ENCODE measurements around the gene AP3B2.
"Not testable (repeated sequence)": the region's sequence is repeated elsewhere in the genome, so short reads cannot be mapped to it uniquely, and the experiment has no call there.

The AP3B2 gene

DNA sequence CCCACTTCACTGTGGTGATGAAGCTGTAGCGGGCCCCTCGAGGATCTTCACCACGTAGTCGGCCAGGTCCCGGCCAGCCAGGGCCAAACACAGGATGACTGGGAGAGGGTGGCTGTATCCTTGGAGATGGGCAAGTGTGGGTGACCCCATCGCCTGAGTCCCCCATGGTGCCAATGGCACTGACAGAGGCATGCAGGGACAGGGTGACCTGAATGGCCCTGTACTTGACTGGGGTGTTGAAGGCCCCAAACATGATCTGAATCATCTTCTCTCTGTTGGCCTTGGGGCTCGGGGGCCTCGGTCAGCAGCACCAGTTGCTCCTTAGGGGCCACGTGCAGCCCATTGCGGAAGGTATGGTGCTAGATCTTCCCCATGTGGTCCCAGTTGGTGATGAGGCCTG lies 17.1 kb upstream of the AP3B2 start:
- Histone ChIP-seq H3K36me3 (ENCODE audit: control insufficient read depth in 1 of 2, insufficient read depth in 2 of 2, low read length in 2 of 2) (no peaks in the 10 kb centered on the region), H3K27me3 (ENCODE audit: low read depth, low read length) (no peaks in the 10 kb centered on the region), H3K9me3 (ENCODE audit: control insufficient read depth in 1 of 2, low read length in 2 of 2) (no peaks in the 10 kb centered on the region), H3K27ac (ENCODE audit: low read length) (no peak overlapping the region), H3K4me1 (ENCODE audit: control insufficient read depth in 1 of 2, insufficient read depth in 2 of 2, low read length in 2 of 2) (no peaks in the 10 kb centered on the region), H3K4me3 (ENCODE audit: low read depth in 1 of 2, low read length in 2 of 2) (no peak overlapping the region)

DNA sequence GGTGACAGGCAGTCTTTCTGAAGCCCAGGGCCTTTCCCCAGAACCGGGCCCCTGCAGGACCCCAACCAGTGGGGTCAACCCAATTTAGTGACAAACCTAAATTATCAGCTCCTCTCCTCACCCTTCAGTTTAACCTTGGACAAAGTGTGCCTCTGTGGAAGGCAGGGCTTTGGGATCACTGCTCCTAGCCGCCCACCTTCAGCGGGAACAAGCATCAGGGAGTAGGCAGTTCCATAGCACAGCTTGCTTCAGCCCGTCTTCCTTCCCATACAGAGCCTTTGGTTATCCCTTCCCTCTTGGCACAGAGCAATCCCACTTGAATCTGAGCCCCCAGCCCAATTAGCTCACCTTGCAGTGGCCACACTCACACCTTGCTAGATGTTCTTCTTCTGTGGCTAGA lies 5.3 kb upstream of the AP3B2 start:
- no peak overlapping the region for H3K4me3 ChIP-seq (ENCODE audit: low read depth in 1 of 2, low read length in 2 of 2)
- H3K36me3 ChIP-seq (ENCODE audit: control insufficient read depth in 1 of 2, insufficient read depth in 2 of 2, low read length in 2 of 2) = no peaks in the 10 kb centered on the region
- H3K27ac ChIP-seq (ENCODE audit: low read length) = no peak overlapping the region
- H3K4me1 ChIP-seq (ENCODE audit: control insufficient read depth in 1 of 2, insufficient read depth in 2 of 2, low read length in 2 of 2) = peaks cover 0 to 5% of the 10 kb centered on the region in 2 donors
- H3K9me3 ChIP-seq (ENCODE audit: control insufficient read depth in 1 of 2, low read length in 2 of 2) = no peaks in the 10 kb centered on the region
- peaks cover 7% of the 10 kb centered on the region for H3K27me3 ChIP-seq (ENCODE audit: low read depth, low read length)

GRCh38 chr15:82714016-82714415 lies 4.3 kb upstream of the AP3B2 start:
- Histone ChIP-seq H3K36me3 (ENCODE audit: control insufficient read depth in 1 of 2, insufficient read depth in 2 of 2, low read length in 2 of 2) (no peaks in the 10 kb centered on the region), H3K9me3 (ENCODE audit: control insufficient read depth in 1 of 2, low read length in 2 of 2) (no peaks in the 10 kb centered on the region), H3K4me1 (ENCODE audit: control insufficient read depth in 1 of 2, insufficient read depth in 2 of 2, low read length in 2 of 2) (peaks cover 0 to 12% of the 10 kb centered on the region in 2 donors), H3K27me3 (ENCODE audit: low read depth, low read length) (peaks cover 7% of the 10 kb centered on the region), H3K27ac (ENCODE audit: low read length) (no peak overlapping the region), H3K4me3 (ENCODE audit: low read depth in 1 of 2, low read length in 2 of 2) (no peak overlapping the region)

GRCh38 chr15:82712036-82712435 lies 2.4 kb upstream of the AP3B2 start:
- Histone ChIP-seq H3K27ac (ENCODE audit: low read length) (no peak overlapping the region), H3K4me1 (ENCODE audit: control insufficient read depth in 1 of 2, insufficient read depth in 2 of 2, low read length in 2 of 2) (peaks cover 0 to 17% of the 10 kb centered on the region in 2 donors), H3K36me3 (ENCODE audit: control insufficient read depth in 1 of 2, insufficient read depth in 2 of 2, low read length in 2 of 2) (no peaks in the 10 kb centered on the region), H3K4me3 (ENCODE audit: low read depth in 1 of 2, low read length in 2 of 2) (no peak overlapping the region), H3K9me3 (ENCODE audit: control insufficient read depth in 1 of 2, low read length in 2 of 2) (no peaks in the 10 kb centered on the region), H3K27me3 (ENCODE audit: low read depth, low read length) (peaks cover 7% of the 10 kb centered on the region)

DNA sequence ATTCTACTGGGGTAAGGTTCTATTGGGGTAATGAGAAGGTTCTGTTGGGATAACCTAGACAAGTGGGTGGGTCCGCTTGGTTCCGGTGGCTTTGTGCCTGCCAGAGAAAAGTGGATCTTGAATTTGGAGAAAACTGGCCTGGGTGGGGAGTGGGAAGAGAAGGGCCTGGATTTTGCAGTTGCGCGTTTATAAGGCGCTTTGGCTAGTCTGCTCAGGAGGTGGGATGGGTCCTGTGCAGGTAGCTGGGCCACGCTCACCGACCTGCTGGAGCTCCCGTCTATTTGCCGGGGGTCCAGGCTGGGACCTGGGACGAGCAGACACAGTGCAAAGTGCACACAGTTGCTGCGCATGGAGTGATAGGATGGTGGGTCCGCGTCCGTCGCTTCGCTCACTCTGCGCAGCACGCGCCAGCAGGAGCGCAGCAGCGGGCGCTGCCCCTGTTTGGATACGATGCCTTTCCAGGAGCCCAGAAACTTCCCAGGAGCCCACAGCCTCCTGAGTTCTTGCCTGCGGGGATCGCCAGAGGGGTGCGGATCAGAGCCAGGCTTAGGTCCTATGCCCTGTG lies 1.3 kb upstream of the AP3B2 start:
- H3K27ac ChIP-seq (ENCODE audit: low read length) = no peak overlapping the region
- no peaks in the 10 kb centered on the region for H3K36me3 ChIP-seq (ENCODE audit: control insufficient read depth in 1 of 2, insufficient read depth in 2 of 2, low read length in 2 of 2)
- H3K4me1 ChIP-seq (ENCODE audit: control insufficient read depth in 1 of 2, insufficient read depth in 2 of 2, low read length in 2 of 2) = peaks cover 0 to 17% of the 10 kb centered on the region in 2 donors
- H3K27me3 ChIP-seq (ENCODE audit: low read depth, low read length) = peaks cover 7% of the 10 kb centered on the region
- no peaks in the 10 kb centered on the region for H3K9me3 ChIP-seq (ENCODE audit: control insufficient read depth in 1 of 2, low read length in 2 of 2)
- no peak overlapping the region for H3K4me3 ChIP-seq (ENCODE audit: low read depth in 1 of 2, low read length in 2 of 2)

DNA sequence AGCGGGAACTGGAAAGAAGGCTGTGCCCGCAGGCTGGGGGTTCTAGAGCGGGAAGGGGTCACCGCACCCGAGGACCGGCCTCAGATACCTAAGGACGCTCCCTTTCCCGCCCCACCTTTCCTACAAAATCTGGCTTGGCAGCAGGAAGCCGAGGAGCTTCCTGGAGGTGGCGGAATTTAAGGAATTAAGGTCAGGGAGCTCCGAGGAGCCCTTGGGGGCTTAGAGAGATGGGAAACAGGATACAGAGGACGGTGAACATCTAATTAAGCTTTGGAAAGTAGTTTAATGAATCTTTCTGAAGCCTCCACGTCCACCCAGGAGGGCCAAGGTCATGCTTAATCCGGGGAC lies 507 bp upstream of the AP3B2 start:
- Histone ChIP-seq H3K4me3 (ENCODE audit: low read depth in 1 of 2, low read length in 2 of 2) (peak overlapping the region; percentile 42 to 94), H3K9me3 (ENCODE audit: control insufficient read depth in 1 of 2, low read length in 2 of 2) (no peaks in the 10 kb centered on the region), H3K36me3 (ENCODE audit: control insufficient read depth in 1 of 2, insufficient read depth in 2 of 2, low read length in 2 of 2) (no peaks in the 10 kb centered on the region), H3K27ac (ENCODE audit: low read length) (no peak overlapping the region), H3K4me1 (ENCODE audit: control insufficient read depth in 1 of 2, insufficient read depth in 2 of 2, low read length in 2 of 2) (peaks cover 0 to 17% of the 10 kb centered on the region in 2 donors), H3K27me3 (ENCODE audit: low read depth, low read length) (peaks cover 7% of the 10 kb centered on the region)

DNA sequence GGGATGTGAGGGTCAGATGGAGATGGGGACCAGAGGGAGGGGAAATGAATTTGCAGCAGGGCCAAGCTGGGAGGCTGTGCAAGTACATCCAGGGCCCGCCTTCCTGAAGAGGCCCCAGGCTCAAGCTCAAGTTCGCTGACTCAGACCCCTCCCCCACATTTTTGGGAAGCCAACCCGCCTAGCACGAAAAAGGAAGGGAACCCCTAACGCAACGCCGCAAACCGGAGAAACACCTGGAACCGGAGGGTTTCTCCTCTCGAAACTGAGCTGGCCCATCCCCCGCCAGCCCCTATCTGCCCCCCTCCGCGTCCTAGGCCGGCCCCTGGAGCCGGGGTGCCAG lies 624 bp downstream of the AP3B2 start:
- Histone ChIP-seq H3K9me3 (ENCODE audit: control insufficient read depth in 1 of 2, low read length in 2 of 2) (no peaks in the 10 kb centered on the region), H3K4me1 (ENCODE audit: control insufficient read depth in 1 of 2, insufficient read depth in 2 of 2, low read length in 2 of 2) (peaks cover 0 to 17% of the 10 kb centered on the region in 2 donors), H3K27ac (ENCODE audit: low read length) (no peak overlapping the region), H3K4me3 (ENCODE audit: low read depth in 1 of 2, low read length in 2 of 2) (peak overlapping the region; percentile 26 to 94), H3K27me3 (ENCODE audit: low read depth, low read length) (peaks cover 7% of the 10 kb centered on the region), H3K36me3 (ENCODE audit: control insufficient read depth in 1 of 2, insufficient read depth in 2 of 2, low read length in 2 of 2) (no peaks in the 10 kb centered on the region)

DNA sequence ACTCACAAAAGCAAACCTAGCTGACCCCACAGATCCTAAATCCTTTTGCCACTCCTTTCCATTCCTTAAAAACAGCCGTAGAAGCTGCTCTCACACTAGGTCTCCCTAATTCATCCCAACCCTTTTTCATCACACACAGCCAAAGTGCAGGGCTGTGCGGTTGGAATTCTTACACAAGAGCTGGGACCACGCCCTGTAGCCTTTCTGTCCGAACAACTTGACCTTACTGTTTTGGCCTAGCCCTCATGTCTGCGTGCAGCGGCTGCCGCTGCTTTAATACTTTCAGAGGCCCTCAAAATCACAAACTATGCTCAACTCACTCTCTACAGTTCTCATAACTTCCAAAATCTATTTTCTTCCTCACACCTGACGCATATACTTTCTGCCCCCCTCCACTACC lies 3.8 kb downstream of the AP3B2 start:
- not testable (repeated sequence) for H3K36me3 ChIP-seq (ENCODE audit: control insufficient read depth in 1 of 2, insufficient read depth in 2 of 2, low read length in 2 of 2); H3K27ac ChIP-seq (ENCODE audit: low read length); H3K9me3 ChIP-seq (ENCODE audit: control insufficient read depth in 1 of 2, low read length in 2 of 2); H3K27me3 ChIP-seq (ENCODE audit: low read depth, low read length); H3K4me3 ChIP-seq (ENCODE audit: low read depth in 1 of 2, low read length in 2 of 2)
- peaks cover 0 to 17% of the 10 kb centered on the region in 2 donors for H3K4me1 ChIP-seq (ENCODE audit: control insufficient read depth in 1 of 2, insufficient read depth in 2 of 2, low read length in 2 of 2)

- Histone ChIP-seq H3K4me1 (ENCODE audit: control insufficient read depth in 1 of 2, insufficient read depth in 2 of 2, low read length in 2 of 2) (no peaks in the 10 kb centered on the region), H3K27ac (ENCODE audit: low read length) (no peak overlapping the region), H3K4me3 (ENCODE audit: low read depth in 1 of 2, low read length in 2 of 2) (no peak overlapping the region), H3K27me3 (ENCODE audit: low read depth, low read length) (no peaks in the 10 kb centered on the region), H3K9me3 (ENCODE audit: control insufficient read depth in 1 of 2, low read length in 2 of 2) (no peaks in the 10 kb centered on the region), H3K36me3 (ENCODE audit: control insufficient read depth in 1 of 2, insufficient read depth in 2 of 2, low read length in 2 of 2) (no peaks in the 10 kb centered on the region)
Observed at GRCh38 chr15:82699726-82700125, 9.9 kb downstream of the AP3B2 start.

DNA sequence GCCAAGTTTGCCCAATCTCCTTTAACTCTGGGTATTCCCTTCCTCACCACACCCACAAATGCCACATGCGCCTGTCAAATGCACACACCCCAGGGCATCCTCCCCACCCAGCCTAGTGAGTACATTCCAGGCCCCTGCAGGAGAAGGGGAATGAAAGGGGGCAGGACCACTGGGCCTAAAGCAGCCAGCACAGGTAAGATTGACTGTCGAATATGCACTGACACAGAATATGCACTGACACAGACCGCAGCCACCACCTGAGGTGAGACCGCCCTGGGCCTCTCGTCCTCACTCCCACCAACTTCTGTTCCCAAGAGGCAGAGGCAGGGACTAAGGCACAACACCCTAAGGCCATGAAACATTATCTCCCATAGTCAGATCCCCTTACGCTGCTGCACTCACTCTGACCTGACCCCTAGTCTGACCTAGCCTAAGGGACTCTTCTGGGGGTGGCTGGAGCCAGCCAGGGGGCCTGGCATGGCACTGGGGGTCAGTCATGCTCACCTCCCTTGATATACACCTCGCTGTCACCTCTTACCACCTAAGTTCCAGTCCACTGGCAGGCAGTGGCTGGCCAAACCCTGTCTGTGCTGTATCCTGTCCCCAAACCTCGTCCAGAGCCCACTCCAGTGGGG lies 10.8 kb downstream of the AP3B2 start:
- Histone ChIP-seq H3K9me3 (ENCODE audit: control insufficient read depth in 1 of 2, low read length in 2 of 2) (no peaks in the 10 kb centered on the region), H3K27me3 (ENCODE audit: low read depth, low read length) (no peaks in the 10 kb centered on the region), H3K27ac (ENCODE audit: low read length) (no peak overlapping the region), H3K36me3 (ENCODE audit: control insufficient read depth in 1 of 2, insufficient read depth in 2 of 2, low read length in 2 of 2) (no peaks in the 10 kb centered on the region), H3K4me1 (ENCODE audit: control insufficient read depth in 1 of 2, insufficient read depth in 2 of 2, low read length in 2 of 2) (no peaks in the 10 kb centered on the region), H3K4me3 (ENCODE audit: low read depth in 1 of 2, low read length in 2 of 2) (no peak overlapping the region)

DNA sequence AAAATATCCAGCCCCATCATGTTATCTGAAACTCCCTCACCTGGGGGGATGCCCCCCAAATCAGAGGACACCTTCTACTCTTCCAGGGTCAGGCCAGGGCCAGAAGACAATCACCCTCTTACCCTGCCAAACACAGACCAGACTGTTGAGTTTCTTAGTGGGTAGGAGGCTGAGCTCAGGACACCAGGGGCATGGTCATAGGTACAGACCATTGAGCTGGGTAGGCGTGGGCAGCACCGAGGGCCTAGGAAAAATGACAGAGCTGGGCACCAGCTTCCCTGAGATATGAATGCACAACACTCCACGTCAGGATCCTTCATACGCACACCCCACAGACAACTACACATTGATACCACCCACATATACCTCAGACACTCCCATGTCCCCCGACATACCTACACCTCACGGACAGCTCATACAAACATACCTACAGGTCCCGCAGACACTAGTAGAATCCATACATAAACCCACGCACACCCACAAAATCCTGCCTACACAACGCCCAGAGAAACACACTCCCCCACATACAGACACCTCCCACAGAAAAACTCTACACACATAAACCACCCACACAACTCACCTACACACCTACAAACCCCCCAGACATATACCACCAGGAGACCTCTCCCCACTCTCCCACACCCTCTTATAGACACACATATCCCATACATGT lies 11.8 kb downstream of the AP3B2 start:
- no peak overlapping the region for H3K4me3 ChIP-seq (ENCODE audit: low read depth in 1 of 2, low read length in 2 of 2)
- H3K9me3 ChIP-seq (ENCODE audit: control insufficient read depth in 1 of 2, low read length in 2 of 2) = no peaks in the 10 kb centered on the region
- H3K27ac ChIP-seq (ENCODE audit: low read length) = no peak overlapping the region
- H3K27me3 ChIP-seq (ENCODE audit: low read depth, low read length) = no peaks in the 10 kb centered on the region
- H3K36me3 ChIP-seq (ENCODE audit: control insufficient read depth in 1 of 2, insufficient read depth in 2 of 2, low read length in 2 of 2) = no peaks in the 10 kb centered on the region
- H3K4me1 ChIP-seq (ENCODE audit: control insufficient read depth in 1 of 2, insufficient read depth in 2 of 2, low read length in 2 of 2) = no peaks in the 10 kb centered on the region

DNA sequence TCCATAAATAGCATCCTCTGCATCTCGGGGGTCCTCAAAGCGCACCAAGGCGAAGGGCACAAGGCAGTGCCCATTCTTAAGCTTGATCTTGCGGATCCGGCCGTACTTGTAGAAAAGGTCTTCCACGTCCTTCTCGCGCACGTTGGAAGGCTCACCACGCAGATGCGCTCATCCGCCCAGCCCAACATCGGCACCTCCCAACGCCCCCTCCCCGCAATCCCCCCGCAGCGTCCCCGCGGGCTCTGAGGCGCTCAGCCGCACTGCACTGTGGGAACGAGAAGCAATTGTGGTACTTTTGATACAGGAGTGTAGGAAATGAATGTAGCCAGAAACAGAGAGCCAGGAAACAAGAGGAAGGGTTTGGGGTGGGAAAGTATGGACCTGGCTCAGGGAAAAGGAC lies 17.5 kb downstream of the AP3B2 start:
- Histone ChIP-seq H3K4me3 (ENCODE audit: low read depth in 1 of 2, low read length in 2 of 2) (no peak overlapping the region), H3K36me3 (ENCODE audit: control insufficient read depth in 1 of 2, insufficient read depth in 2 of 2, low read length in 2 of 2) (no peaks in the 10 kb centered on the region), H3K4me1 (ENCODE audit: control insufficient read depth in 1 of 2, insufficient read depth in 2 of 2, low read length in 2 of 2) (no peaks in the 10 kb centered on the region), H3K27ac (ENCODE audit: low read length) (no peak overlapping the region), H3K27me3 (ENCODE audit: low read depth, low read length) (no peaks in the 10 kb centered on the region), H3K9me3 (ENCODE audit: control insufficient read depth in 1 of 2, low read length in 2 of 2) (no peaks in the 10 kb centered on the region)
